Gastroesophageal sphincter (tissue), 4 donors: ENCODE results near the gene KAZN. TPM values are rescaled to one million over a fixed set of nuclear protein-coding genes. Genes with fewer than 3 reads are reported as not detected.

Experiments
- ATAC-seq: fragments of 150-250 bp; one replicate; pipeline ENCODE4 v1.9.1; 2016; ENCODE audit warnings: mild to moderate bottlenecking, moderate library complexity
- H3K27ac ChIP-seq, 4 donors: fragments of 200-600 bp; sonication (generic) in 3 of 4; 1 replicate in 3 of 4; 2 replicates in 1 of 4; pipeline ENCODE4 v1.5.1; 2016 to 2019
- H3K27me3 ChIP-seq: fragments of 200-600 bp; sonication (generic); one replicate; pipeline ENCODE4 v1.5.1; 2019
- H3K36me3 ChIP-seq, 2 donors: fragments of 200-600 bp; sonication (generic); one replicate each; pipeline ENCODE4 v1.5.1; 2019; ENCODE audit warnings: control low read depth in 1 of 2
- H3K4me1 ChIP-seq, 3 donors: fragments of 200-600 bp; sonication (generic); 1 replicate in 2 of 3; 2 replicates in 1 of 3; pipeline ENCODE4 v1.5.1; 2016 to 2019; ENCODE audit warnings: control low read depth in 2 of 3
- H3K4me3 ChIP-seq, 2 donors: fragments of 200-600 bp; sonication (generic); one replicate each; pipeline ENCODE4 v1.5.1; 2019; ENCODE audit warnings: mild to moderate bottlenecking in 1 of 2, moderate library complexity in 1 of 2
- H3K9me3 ChIP-seq, 3 donors: fragments of 200-600 bp; sonication (generic); one replicate each; pipeline ENCODE4 v1.5.1; 2017 to 2019; ENCODE audit warnings: control low read depth in 2 of 3
- CTCF ChIP-seq, 4 experiments: fragments of 200-600 bp in 2 of 4; fragments of 450-650 bp in 2 of 4; sonication (generic) in 1 of 4; IDR thresholded peaks; one replicate each; pipeline ENCODE4 v1.5.1; 2017 to 2019; ENCODE audit warnings: antibody characterized with exemption in 4 of 4, mild to moderate bottlenecking in 2 of 4, moderate library complexity in 2 of 4
- EP300 ChIP-seq: sonication (generic); formaldehyde crosslinking; IDR thresholded peaks from one replicate; pipeline ENCODE4 v1.6.1; 2017; ENCODE audit warnings: antibody characterized with exemption, mild to moderate bottlenecking
- POLR2A ChIP-seq, 2 donors: fragments of 450-650 bp; IDR thresholded peaks; one replicate each; pipeline ENCODE4 v1.6.1; 2017; ENCODE audit warnings: antibody characterized with exemption in 2 of 2, mild to moderate bottlenecking in 2 of 2, moderate library complexity in 1 of 2
- POLR2AphosphoS5 ChIP-seq: sonication (generic); formaldehyde crosslinking; IDR thresholded peaks from one replicate; pipeline ENCODE4 v1.6.1; 2017; ENCODE audit warnings: antibody characterized with exemption
- WGBS, 2 donors: methylation state at CpG; one replicate each; pipeline ENCODE4 v1.1.5; 2018; ENCODE audit warnings: low coverage in 1 of 2; 5-methylcytosine and 5-hydroxymethylcytosine counted together
- total RNA-seq, 4 donors: library from RNA; depleted of rRNA; stranded (reverse); fragments of >200 nt; gene quantifications; one replicate each; pipeline ENCODE4 v1.1.0, GENCODE V29; 2016

The KAZN gene
- total RNA-seq, 4 donors from 2014 or later = 6.5 to 16.6 (median 11.5) TPM

- no peak for TF ChIP-seq CTCF (IDR thresholded peaks at IDR 0.05)
- no peak for TF ChIP-seq POLR2A (IDR thresholded peaks at IDR 0.05)
- no peak for TF ChIP-seq POLR2AphosphoS5
- no peak for TF ChIP-seq EP300
- WGBS, 2 donors = 89 to 92% methylated on average over 2 to 7 of the region's 9 CpGs
- Histone ChIP-seq H3K4me1 (peaks cover 0 to 10% (median 0%) of the 10 kb centered on the region in 3 donors), H3K36me3 (no peaks in the 10 kb centered on the region), H3K27ac (no peak overlapping the region), H3K9me3 (no peaks in the 10 kb centered on the region), H3K4me3 (no peak overlapping the region), H3K27me3 (no peaks in the 10 kb centered on the region)
- ATAC-seq = no peak
Measured at GRCh38 chr1:15000671-15001070, 402.2 kb downstream of the KAZN start.

GRCh38 chr1:15001317-15001915, 402.9 kb downstream of the KAZN start:
- no peaks in the 10 kb centered on the region for H3K36me3 ChIP-seq
- WGBS, 2 donors = 83% methylated on average over 7 of the region's 12 CpGs; no CpG with 5 or more reads in 1 of the 2 donors
- no peaks in the 10 kb centered on the region for H3K27me3 ChIP-seq
- peaks cover 0 to 6% (median 0%) of the 10 kb centered on the region in 3 donors for H3K4me1 ChIP-seq
- TF ChIP-seq POLR2A (IDR thresholded peaks at IDR 0.05) = no peak
- TF ChIP-seq EP300 = no peak
- no peak for TF ChIP-seq POLR2AphosphoS5
- no peak for TF ChIP-seq CTCF (IDR thresholded peaks at IDR 0.05)
- ATAC-seq = no peak
- H3K27ac ChIP-seq = no peak overlapping the region
- no peak overlapping the region for H3K4me3 ChIP-seq
- H3K9me3 ChIP-seq = no peaks in the 10 kb centered on the region

- ATAC-seq = no peak
- WGBS, 2 donors = 100% methylated on average over 3 to 4 of the region's 9 CpGs
- no peak overlapping the region for H3K27ac ChIP-seq
- H3K36me3 ChIP-seq = no peaks in the 10 kb centered on the region
- H3K9me3 ChIP-seq = no peaks in the 10 kb centered on the region
- no peaks in the 10 kb centered on the region for H3K4me1 ChIP-seq
- TF ChIP-seq EP300 (no peak), POLR2AphosphoS5 (no peak), CTCF (IDR thresholded peaks at IDR 0.05) (no peak), POLR2A (IDR thresholded peaks at IDR 0.05) (no peak)
- H3K4me3 ChIP-seq = no peak overlapping the region
- no peaks in the 10 kb centered on the region for H3K27me3 ChIP-seq
Measured at GRCh38 chr1:15002325-15002724, 403.8 kb downstream of the KAZN start.

- TF ChIP-seq POLR2A (IDR thresholded peaks at IDR 0.05) (no peak), POLR2AphosphoS5 (no peak), CTCF (IDR thresholded peaks at IDR 0.05) (no peak), EP300 (no peak)
- no peak for ATAC-seq
- Histone ChIP-seq H3K4me1 (peaks cover 0 to 14% (median 9%) of the 10 kb centered on the region in 3 donors), H3K4me3 (no peak overlapping the region), H3K27ac (no peak overlapping the region), H3K36me3 (no peaks in the 10 kb centered on the region), H3K9me3 (no peaks in the 10 kb centered on the region), H3K27me3 (no peaks in the 10 kb centered on the region)
- 67% methylated on average over 4 of the region's 4 CpGs; no CpG with 5 or more reads in 1 of the 2 donors for WGBS, 2 donors
Measured at GRCh38 chr1:15004396-15004795, 405.9 kb downstream of the KAZN start.

- peaks cover 0 to 15% (median 9%) of the 10 kb centered on the region in 3 donors for H3K4me1 ChIP-seq
- ATAC-seq = no peak
- no peak overlapping the region for H3K27ac ChIP-seq
- TF ChIP-seq EP300 (no peak), POLR2A (IDR thresholded peaks at IDR 0.05) (no peak), POLR2AphosphoS5 (no peak), CTCF (IDR thresholded peaks at IDR 0.05) (no peak)
- 52 to 83% methylated on average over 4 to 5 of the region's 7 CpGs for WGBS, 2 donors
- no peak overlapping the region for H3K4me3 ChIP-seq
- no peaks in the 10 kb centered on the region for H3K9me3 ChIP-seq
- H3K36me3 ChIP-seq = no peaks in the 10 kb centered on the region
- no peaks in the 10 kb centered on the region for H3K27me3 ChIP-seq
Measured at GRCh38 chr1:15005116-15005515, 406.6 kb downstream of the KAZN start.
